K562 (cell line): ENCODE data around the gene TCEA3. TPM values are rescaled to one million over a fixed set of nuclear protein-coding genes. Genes with fewer than 3 reads are reported as not detected.

ENCODE experiments used
- BRCA1 ChIP-seq, 2 experiments: fragments of 450-650 bp in 1 of 2; sonication (generic) in 1 of 2; formaldehyde crosslinking in 1 of 2; IDR thresholded peaks; 2 replicates each; pipeline versions ENCODE4 v1.5.0 to v1.6.1; 2017 to 2020; ENCODE audit warnings: mild to moderate bottlenecking in 1 of 2, missing genetic modification reagents in 1 of 2
- C11orf30 ChIP-seq: fragments of 450-650 bp; IDR thresholded peaks from 2 replicates; pipeline ENCODE4 v1.6.1; 2016; ENCODE audit warnings: low read depth, mild to moderate bottlenecking
- GABPB2 ChIP-seq: fragments of 250-450 bp; sonication (Bioruptor Pico); conservative IDR thresholded peaks from 2 replicates; pipeline ENCODE4 v1.5.1; 2021; ENCODE audit warnings: mild to moderate bottlenecking
- KAT2B ChIP-seq: IDR thresholded peaks from one replicate; pipeline ENCODE4 v1.6.1; 2012; ENCODE audit warnings: low read depth, mild to moderate bottlenecking, control low read depth, inconsistent platforms, low read length, moderate library complexity
- KDM1A ChIP-seq, 2 experiments: fragments of 450-650 bp; IDR thresholded peaks; 2 replicates each; pipeline ENCODE4 v1.6.1; 2016; ENCODE audit warnings: mild to moderate bottlenecking in 2 of 2
- KLF16 ChIP-seq: IDR thresholded peaks from 2 replicates; pipeline ENCODE4 v1.6.1; 2016; ENCODE audit warnings: antibody characterized with exemption
- NCOA2 ChIP-seq, 2 experiments: fragments of 450-650 bp; IDR thresholded peaks; 2 replicates each; pipeline ENCODE4 v1.6.1; 2018; ENCODE audit warnings: mild to moderate bottlenecking in 2 of 2, moderate library complexity in 1 of 2; ENCODE audit not compliant: partially characterized antibody in 2 of 2
- SPI1 ChIP-seq: IDR thresholded peaks from 2 replicates; pipeline ENCODE4 v1.6.1; 2011; ENCODE audit warnings: low read depth, low read length, control low read depth, borderline replicate concordance
- TCF7 ChIP-seq: sonication (generic); IDR thresholded peaks from 2 replicates; pipeline ENCODE4 v1.6.1; 2016; ENCODE audit warnings: antibody characterized with exemption, borderline replicate concordance
- TGIF2 ChIP-seq: sonication (generic); formaldehyde crosslinking; IDR thresholded peaks from 2 replicates; pipeline ENCODE4 v1.8.1; 2022; ENCODE audit warnings: mild to moderate bottlenecking, missing genetic modification reagents, moderate library complexity
- YY1 ChIP-seq, 3 experiments: IDR thresholded peaks; 2 replicates each; pipeline ENCODE4 v1.6.1; 2011; ENCODE audit warnings: low read length in 2 of 3, mild to moderate bottlenecking in 2 of 3, moderate library complexity in 2 of 3, borderline replicate concordance in 1 of 3, control low read depth in 1 of 3, low read depth in 1 of 3; ENCODE audit not compliant: insufficient read depth in 3 of 3, insufficient replicate concordance in 2 of 3, control insufficient read depth in 1 of 3, insufficient read length in 1 of 3; ENCODE audit errors: extremely low read depth in 1 of 3
- ZNF431 ChIP-seq: sonication (generic); formaldehyde crosslinking; IDR thresholded peaks from 2 replicates; pipeline ENCODE4 v1.8.0; 2022; ENCODE audit warnings: mild to moderate bottlenecking, missing genetic modification reagents
- polyA plus RNA-seq, 8 experiments: library from polyadenylated mRNA; depleted of rRNA in 4 of 8; stranded (reverse) in 5 of 8; unstranded in 3 of 8; fragments of >200 nt; fragmentation: Nextera tagmentation in 2 of 8; fragmentation: Illumina TruSeq in 1 of 8; extraction: Ambion mirVana in 2 of 8; extraction: Trizol in 1 of 8; gene quantifications; 2 replicates each; pipeline versions ENCODE4 v1.2.1 to v1.2.3, GENCODE V29; 2011 to 2014; ENCODE audit warnings: inconsistent platforms in 1 of 8, missing spikeins in 1 of 8
- total RNA-seq, 7 experiments: library from RNA; depleted of rRNA in 6 of 7; stranded (reverse); fragments of >200 nt in 6 of 7; fragmentation: Illumina TruSeq in 2 of 7; extraction: Trizol in 2 of 7; gene quantifications; 2 replicates each; pipeline versions ENCODE4 v1.2.1 to v1.2.3, GENCODE V29; 2011 to 2021; ENCODE audit warnings: low replicate concordance in 1 of 7
- TF ChIP-seq, protein P1 (sequence below): fragments of 150-350 bp; conservative IDR thresholded peaks from 2 replicates; pipeline ENCODE4 v1.6.1; 2014; ENCODE audit warnings: low read length
- TF ChIP-seq, protein P2 (sequence below), 2 experiments: fragments of 450-650 bp in 1 of 2; sonication (generic) in 1 of 2; formaldehyde crosslinking in 1 of 2; IDR thresholded peaks; 2 replicates each; pipeline versions ENCODE4 v1.7.1 to v1.9.0; 2016 to 2022; ENCODE audit warnings: inconsistent platforms in 1 of 2, mild to moderate bottlenecking in 1 of 2, missing genetic modification reagents in 1 of 2

Gene TCEA3
- total and polyA plus RNA-seq, 9 of the 15 experiments (the other 6 are each of a cell fraction or from before 2014, with no cell fraction given), result 0.03 to 0.55 (median 0.36) TPM

DNA sequence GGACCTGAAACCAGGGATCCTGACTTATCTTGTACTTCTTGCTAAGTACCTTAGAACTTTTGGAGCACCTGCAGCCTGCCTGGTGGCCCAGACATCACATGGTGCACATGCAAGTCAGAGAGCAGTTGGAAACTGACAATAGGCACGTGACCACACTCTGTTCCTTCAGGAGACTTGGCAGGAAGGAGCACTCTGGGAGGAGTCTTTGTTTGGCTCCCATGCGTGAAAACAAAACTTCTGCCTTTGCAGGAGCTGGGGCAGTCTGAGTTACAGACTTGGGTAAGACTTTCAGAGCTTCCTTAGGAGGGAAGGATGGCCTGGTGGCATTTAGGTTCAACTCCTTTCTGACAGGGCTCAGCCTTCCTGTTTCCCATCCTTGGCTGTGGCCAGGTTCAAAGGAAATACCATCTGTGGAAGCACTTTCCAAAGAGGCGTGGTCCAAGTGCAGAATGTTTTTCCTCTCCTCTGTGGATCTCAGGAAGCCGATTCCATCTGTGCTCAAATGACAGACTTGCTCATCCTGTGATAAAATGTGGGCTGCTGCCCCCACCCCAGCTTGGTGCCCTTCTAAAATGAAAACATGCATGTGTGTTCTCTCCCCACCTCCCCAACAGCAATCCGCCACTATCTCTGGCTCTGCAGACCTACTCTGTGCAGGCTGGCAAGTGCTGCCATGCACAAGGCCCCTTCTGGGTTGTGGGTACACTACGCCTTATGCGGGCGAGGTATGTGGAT is 40.8 kb downstream of the TCEA3 start (continued):
- TF ChIP-seq, protein P1, sequence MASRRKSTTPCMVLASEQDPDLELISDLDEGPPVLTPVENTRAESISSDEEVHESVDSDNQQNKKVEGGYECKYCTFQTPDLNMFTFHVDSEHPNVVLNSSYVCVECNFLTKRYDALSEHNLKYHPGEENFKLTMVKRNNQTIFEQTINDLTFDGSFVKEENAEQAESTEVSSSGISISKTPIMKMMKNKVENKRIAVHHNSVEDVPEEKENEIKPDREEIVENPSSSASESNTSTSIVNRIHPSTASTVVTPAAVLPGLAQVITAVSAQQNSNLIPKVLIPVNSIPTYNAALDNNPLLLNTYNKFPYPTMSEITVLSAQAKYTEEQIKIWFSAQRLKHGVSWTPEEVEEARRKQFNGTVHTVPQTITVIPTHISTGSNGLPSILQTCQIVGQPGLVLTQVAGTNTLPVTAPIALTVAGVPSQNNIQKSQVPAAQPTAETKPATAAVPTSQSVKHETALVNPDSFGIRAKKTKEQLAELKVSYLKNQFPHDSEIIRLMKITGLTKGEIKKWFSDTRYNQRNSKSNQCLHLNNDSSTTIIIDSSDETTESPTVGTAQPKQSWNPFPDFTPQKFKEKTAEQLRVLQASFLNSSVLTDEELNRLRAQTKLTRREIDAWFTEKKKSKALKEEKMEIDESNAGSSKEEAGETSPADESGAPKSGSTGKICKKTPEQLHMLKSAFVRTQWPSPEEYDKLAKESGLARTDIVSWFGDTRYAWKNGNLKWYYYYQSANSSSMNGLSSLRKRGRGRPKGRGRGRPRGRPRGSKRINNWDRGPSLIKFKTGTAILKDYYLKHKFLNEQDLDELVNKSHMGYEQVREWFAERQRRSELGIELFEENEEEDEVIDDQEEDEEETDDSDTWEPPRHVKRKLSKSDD, result no peak
- TF ChIP-seq KDM1A (IDR thresholded peaks at IDR 0.05) (no peak), YY1 (IDR thresholded peaks at IDR 0.05; ENCODE audit: borderline replicate concordance in 1 of 3, control insufficient read depth in 1 of 3, extremely low read depth in 1 of 3, insufficient read depth in 3 of 3, insufficient read length in 1 of 3, insufficient replicate concordance in 2 of 3, low read depth in 1 of 3, low read length in 2 of 3) (no peak), ZNF431 (CRISPR knock-in tag) (no peak), NCOA2 (IDR thresholded peaks at IDR 0.05; ENCODE audit: partially characterized antibody in 2 of 2) (no peak), KLF16 (no peak), TCF7 (no peak), BRCA1 (IDR thresholded peaks at IDR 0.05) (no peak), BRCA1 (CRISPR knock-in tag; IDR thresholded peaks at IDR 0.05) (no peak), GABPB2 (no peak), SPI1 (no peak), TGIF2 (no peak), KAT2B (no peak), C11orf30 (no peak)
- TF ChIP-seq, protein P2, sequence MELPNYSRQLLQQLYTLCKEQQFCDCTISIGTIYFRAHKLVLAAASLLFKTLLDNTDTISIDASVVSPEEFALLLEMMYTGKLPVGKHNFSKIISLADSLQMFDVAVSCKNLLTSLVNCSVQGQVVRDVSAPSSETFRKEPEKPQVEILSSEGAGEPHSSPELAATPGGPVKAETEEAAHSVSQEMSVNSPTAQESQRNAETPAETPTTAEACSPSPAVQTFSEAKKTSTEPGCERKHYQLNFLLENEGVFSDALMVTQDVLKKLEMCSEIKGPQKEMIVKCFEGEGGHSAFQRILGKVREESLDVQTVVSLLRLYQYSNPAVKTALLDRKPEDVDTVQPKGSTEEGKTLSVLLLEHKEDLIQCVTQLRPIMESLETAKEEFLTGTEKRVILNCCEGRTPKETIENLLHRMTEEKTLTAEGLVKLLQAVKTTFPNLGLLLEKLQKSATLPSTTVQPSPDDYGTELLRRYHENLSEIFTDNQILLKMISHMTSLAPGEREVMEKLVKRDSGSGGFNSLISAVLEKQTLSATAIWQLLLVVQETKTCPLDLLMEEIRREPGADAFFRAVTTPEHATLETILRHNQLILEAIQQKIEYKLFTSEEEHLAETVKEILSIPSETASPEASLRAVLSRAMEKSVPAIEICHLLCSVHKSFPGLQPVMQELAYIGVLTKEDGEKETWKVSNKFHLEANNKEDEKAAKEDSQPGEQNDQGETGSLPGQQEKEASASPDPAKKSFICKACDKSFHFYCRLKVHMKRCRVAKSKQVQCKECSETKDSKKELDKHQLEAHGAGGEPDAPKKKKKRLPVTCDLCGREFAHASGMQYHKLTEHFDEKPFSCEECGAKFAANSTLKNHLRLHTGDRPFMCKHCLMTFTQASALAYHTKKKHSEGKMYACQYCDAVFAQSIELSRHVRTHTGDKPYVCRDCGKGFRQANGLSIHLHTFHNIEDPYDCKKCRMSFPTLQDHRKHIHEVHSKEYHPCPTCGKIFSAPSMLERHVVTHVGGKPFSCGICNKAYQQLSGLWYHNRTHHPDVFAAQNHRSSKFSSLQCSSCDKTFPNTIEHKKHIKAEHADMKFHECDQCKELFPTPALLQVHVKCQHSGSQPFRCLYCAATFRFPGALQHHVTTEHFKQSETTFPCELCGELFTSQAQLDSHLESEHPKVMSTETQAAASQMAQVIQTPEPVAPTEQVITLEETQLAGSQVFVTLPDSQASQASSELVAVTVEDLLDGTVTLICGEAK (IDR thresholded peaks at IDR 0.05), result no peak
- TF ChIP-seq, protein P2 (CRISPR knock-in tag; IDR thresholded peaks at IDR 0.05), result no peak
